Measurements from ENCODE around the gene ZFP91.

Gene ZFP91

DNA sequence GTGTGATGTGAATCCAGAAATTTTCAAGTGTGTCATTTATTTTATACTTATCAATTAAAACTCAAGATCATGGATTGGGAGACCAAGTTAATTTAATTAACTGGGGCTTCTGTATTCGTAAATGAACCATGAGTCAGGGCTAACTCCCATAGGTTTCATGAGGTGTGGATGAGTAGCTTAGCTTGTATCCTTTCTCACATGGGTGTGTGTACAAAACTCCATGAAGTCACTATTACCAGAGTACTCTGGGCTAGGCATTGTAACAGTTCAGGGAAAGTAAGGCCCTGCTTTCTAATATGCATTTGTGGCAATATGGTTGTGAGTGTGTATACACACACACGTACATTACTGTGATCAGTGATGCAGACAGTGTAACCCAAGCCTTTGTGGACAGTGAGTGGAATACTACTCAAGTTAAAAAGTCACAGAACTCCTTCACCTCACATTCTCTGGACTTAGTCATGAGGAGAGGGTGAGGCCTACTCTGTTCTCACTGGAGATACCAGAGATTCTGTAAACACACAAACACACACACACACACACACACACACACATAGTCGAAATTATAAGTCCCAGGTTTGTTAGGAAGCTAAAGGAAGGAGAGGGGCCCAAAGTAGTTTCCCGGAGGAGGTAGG lies 47.1 kb downstream of the ZFP91 start:
- TF ChIP-seq CTCF (IDR thresholded peaks at IDR 0.05; ENCODE audit: insufficient read depth, low read length, poor library complexity, severe bottlenecking) (no peak), EZH2phosphoT487 (conservative IDR thresholded peaks at IDR 0.05; ENCODE audit: low read length) (no peak)
- no peak overlapping the region for H3K27ac ChIP-seq (ENCODE audit: low read depth, low read length)
- no peak overlapping the region for H3K4me3 ChIP-seq (ENCODE audit: insufficient read depth, low read length, poor library complexity, severe bottlenecking)
- no peaks in the 10 kb centered on the region for H3K27me3 ChIP-seq (ENCODE audit: low read length)
- no peak overlapping the region for H3K9ac ChIP-seq (ENCODE audit: low read length)
- H3K36me3 ChIP-seq (ENCODE audit: low read length): peaks cover 36% of the 10 kb centered on the region
- no peaks in the 10 kb centered on the region for H3K9me3 ChIP-seq (ENCODE audit: insufficient read depth, low read length)
- H2AFZ ChIP-seq (ENCODE audit: low read depth, low read length, severe bottlenecking): no peak overlapping the region
- no peaks in the 10 kb centered on the region for H3K9me2 ChIP-seq (replicated peaks; ENCODE audit: insufficient read depth, low read length)
- H3K79me2 ChIP-seq (ENCODE audit: insufficient read depth, low read length): no peaks in the 10 kb centered on the region
- H3F3A ChIP-seq (ENCODE audit: insufficient read depth): peaks cover 15% of the 10 kb centered on the region; the same call in 1 of the 2 replicates
- H4K20me1 ChIP-seq (ENCODE audit: low read depth, low read length): no peaks in the 10 kb centered on the region
- H3K4me2 ChIP-seq (ENCODE audit: low read depth, low read length, poor library complexity, severe bottlenecking): no peak overlapping the region

GRCh38 chr11:58626934-58627483 lies 48.1 kb downstream of the ZFP91 start:
- Histone ChIP-seq H3K4me2 (ENCODE audit: low read depth, low read length, poor library complexity, severe bottlenecking) (no peak overlapping the region), H3K4me3 (ENCODE audit: insufficient read depth, low read length, poor library complexity, severe bottlenecking) (no peak overlapping the region), H3K9me3 (ENCODE audit: insufficient read depth, low read length) (no peaks in the 10 kb centered on the region), H3K27me3 (ENCODE audit: low read length) (no peaks in the 10 kb centered on the region), H3K36me3 (ENCODE audit: low read length) (peaks cover 25% of the 10 kb centered on the region), H3K27ac (ENCODE audit: low read depth, low read length) (no peak overlapping the region), H3K9me2 (replicated peaks; ENCODE audit: insufficient read depth, low read length) (no peaks in the 10 kb centered on the region), H4K20me1 (ENCODE audit: low read depth, low read length) (no peaks in the 10 kb centered on the region), H3F3A (ENCODE audit: insufficient read depth) (peaks cover 15% of the 10 kb centered on the region; the same call in 1 of the 2 replicates), H2AFZ (ENCODE audit: low read depth, low read length, severe bottlenecking) (no peak overlapping the region), H3K9ac (ENCODE audit: low read length) (no peak overlapping the region), H3K79me2 (ENCODE audit: insufficient read depth, low read length) (no peaks in the 10 kb centered on the region)
- TF ChIP-seq EZH2phosphoT487 (conservative IDR thresholded peaks at IDR 0.05; ENCODE audit: low read length) (no peak), CTCF (IDR thresholded peaks at IDR 0.05; ENCODE audit: insufficient read depth, low read length, poor library complexity, severe bottlenecking) (no peak)

DNA sequence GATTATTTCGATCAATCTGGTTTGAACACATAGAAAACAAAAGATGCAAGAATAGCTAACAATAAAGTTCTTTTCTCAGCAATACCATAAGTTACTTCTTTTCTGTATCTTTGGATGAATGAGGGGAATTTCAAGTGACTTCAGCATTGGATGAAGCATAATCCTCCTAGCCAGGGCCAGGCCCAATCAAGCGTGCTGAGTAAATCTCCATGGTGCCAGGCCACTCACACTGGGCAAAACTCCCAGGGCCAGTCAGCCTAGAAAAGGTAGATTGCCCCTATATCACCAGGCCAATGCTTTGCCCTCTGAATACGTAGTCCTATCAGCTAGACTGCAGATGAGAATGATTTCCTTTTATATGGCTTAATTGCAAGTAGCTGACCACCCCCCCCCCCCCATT lies 49.6 kb downstream of the ZFP91 start:
- Histone ChIP-seq H3K9ac (ENCODE audit: low read length) (no peak overlapping the region), H3K27ac (ENCODE audit: low read depth, low read length) (no peak overlapping the region), H3K79me2 (ENCODE audit: insufficient read depth, low read length) (no peaks in the 10 kb centered on the region), H3K9me3 (ENCODE audit: insufficient read depth, low read length) (no peaks in the 10 kb centered on the region), H3K4me3 (ENCODE audit: insufficient read depth, low read length, poor library complexity, severe bottlenecking) (no peak overlapping the region), H4K20me1 (ENCODE audit: low read depth, low read length) (no peaks in the 10 kb centered on the region), H3K36me3 (ENCODE audit: low read length) (peaks cover 17% of the 10 kb centered on the region), H3F3A (ENCODE audit: insufficient read depth) (peaks cover 15% of the 10 kb centered on the region; the same call in 1 of the 2 replicates), H3K9me2 (replicated peaks; ENCODE audit: insufficient read depth, low read length) (no peaks in the 10 kb centered on the region), H3K4me2 (ENCODE audit: low read depth, low read length, poor library complexity, severe bottlenecking) (no peak overlapping the region), H3K27me3 (ENCODE audit: low read length) (no peaks in the 10 kb centered on the region), H2AFZ (ENCODE audit: low read depth, low read length, severe bottlenecking) (no peak overlapping the region)
- TF ChIP-seq CTCF (IDR thresholded peaks at IDR 0.05; ENCODE audit: insufficient read depth, low read length, poor library complexity, severe bottlenecking) (no peak), EZH2phosphoT487 (conservative IDR thresholded peaks at IDR 0.05; ENCODE audit: low read length) (no peak)

Data from SU-DHL-6 (cell line).